Measurements from ENCODE around the gene GPC6.

GPC6 gene

GRCh38 chr13:94270556-94270955 lies 1043.9 kb downstream of the GPC6 start:
- Histone ChIP-seq H3F3A (ENCODE audit: insufficient read depth) (no peaks in the 10 kb centered on the region), H2AFZ (ENCODE audit: low read depth, low read length, severe bottlenecking) (no peak overlapping the region), H3K27ac (ENCODE audit: low read depth, low read length) (no peak overlapping the region), H3K79me2 (ENCODE audit: insufficient read depth, low read length) (no peaks in the 10 kb centered on the region), H3K27me3 (ENCODE audit: low read length) (no peaks in the 10 kb centered on the region), H3K9me3 (ENCODE audit: insufficient read depth, low read length) (no peaks in the 10 kb centered on the region), H3K9ac (ENCODE audit: low read length) (no peak overlapping the region), H3K4me3 (ENCODE audit: insufficient read depth, low read length, poor library complexity, severe bottlenecking) (no peak overlapping the region), H3K9me2 (replicated peaks; ENCODE audit: insufficient read depth, low read length) (0 out of 2 replicates have a peak, but pooled peaks cover 3% of the 10 kb centered on the region), H3K4me2 (ENCODE audit: low read depth, low read length, poor library complexity, severe bottlenecking) (no peak overlapping the region), H3K36me3 (ENCODE audit: low read length) (no peaks in the 10 kb centered on the region), H4K20me1 (ENCODE audit: low read depth, low read length) (no peaks in the 10 kb centered on the region)
- no peak for TF ChIP-seq EZH2phosphoT487 (conservative IDR thresholded peaks at IDR 0.05; ENCODE audit: low read length)
- TF ChIP-seq, protein P1, sequence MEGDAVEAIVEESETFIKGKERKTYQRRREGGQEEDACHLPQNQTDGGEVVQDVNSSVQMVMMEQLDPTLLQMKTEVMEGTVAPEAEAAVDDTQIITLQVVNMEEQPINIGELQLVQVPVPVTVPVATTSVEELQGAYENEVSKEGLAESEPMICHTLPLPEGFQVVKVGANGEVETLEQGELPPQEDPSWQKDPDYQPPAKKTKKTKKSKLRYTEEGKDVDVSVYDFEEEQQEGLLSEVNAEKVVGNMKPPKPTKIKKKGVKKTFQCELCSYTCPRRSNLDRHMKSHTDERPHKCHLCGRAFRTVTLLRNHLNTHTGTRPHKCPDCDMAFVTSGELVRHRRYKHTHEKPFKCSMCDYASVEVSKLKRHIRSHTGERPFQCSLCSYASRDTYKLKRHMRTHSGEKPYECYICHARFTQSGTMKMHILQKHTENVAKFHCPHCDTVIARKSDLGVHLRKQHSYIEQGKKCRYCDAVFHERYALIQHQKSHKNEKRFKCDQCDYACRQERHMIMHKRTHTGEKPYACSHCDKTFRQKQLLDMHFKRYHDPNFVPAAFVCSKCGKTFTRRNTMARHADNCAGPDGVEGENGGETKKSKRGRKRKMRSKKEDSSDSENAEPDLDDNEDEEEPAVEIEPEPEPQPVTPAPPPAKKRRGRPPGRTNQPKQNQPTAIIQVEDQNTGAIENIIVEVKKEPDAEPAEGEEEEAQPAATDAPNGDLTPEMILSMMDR (IDR thresholded peaks at IDR 0.05; ENCODE audit: insufficient read depth, low read length, poor library complexity, severe bottlenecking): no peak

DNA sequence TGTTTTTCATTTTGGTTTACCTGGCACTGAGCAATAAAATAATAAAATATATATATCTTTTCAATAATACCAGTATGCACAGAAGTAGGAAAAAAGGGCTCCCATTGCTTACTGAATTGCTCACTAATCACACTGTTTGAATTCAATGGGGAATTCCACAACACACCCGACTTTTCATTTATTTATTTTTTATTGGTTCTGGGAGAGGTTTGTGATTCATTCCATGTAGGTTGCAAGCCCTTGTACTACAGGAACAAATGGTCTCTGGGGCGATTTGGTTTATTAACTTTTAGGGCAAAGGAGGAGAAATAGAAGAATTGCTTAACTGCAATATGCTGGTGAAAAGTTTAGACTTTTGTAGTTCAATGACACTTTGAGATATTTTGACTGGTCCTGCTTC lies 1045.4 kb downstream of the GPC6 start:
- H3K27ac ChIP-seq (ENCODE audit: low read depth, low read length): no peak overlapping the region
- H3K9me3 ChIP-seq (ENCODE audit: insufficient read depth, low read length): no peaks in the 10 kb centered on the region
- H3F3A ChIP-seq (ENCODE audit: insufficient read depth): no peaks in the 10 kb centered on the region
- no peak overlapping the region for H2AFZ ChIP-seq (ENCODE audit: low read depth, low read length, severe bottlenecking)
- H4K20me1 ChIP-seq (ENCODE audit: low read depth, low read length): no peaks in the 10 kb centered on the region
- H3K79me2 ChIP-seq (ENCODE audit: insufficient read depth, low read length): no peaks in the 10 kb centered on the region
- H3K4me3 ChIP-seq (ENCODE audit: insufficient read depth, low read length, poor library complexity, severe bottlenecking): no peak overlapping the region
- H3K9ac ChIP-seq (ENCODE audit: low read length): no peak overlapping the region
- no peak overlapping the region for H3K4me2 ChIP-seq (ENCODE audit: low read depth, low read length, poor library complexity, severe bottlenecking)
- H3K36me3 ChIP-seq (ENCODE audit: low read length): no peaks in the 10 kb centered on the region
- 0 out of 2 replicates have a peak, but pooled peaks cover 3% of the 10 kb centered on the region for H3K9me2 ChIP-seq (replicated peaks; ENCODE audit: insufficient read depth, low read length)
- H3K27me3 ChIP-seq (ENCODE audit: low read length): no peaks in the 10 kb centered on the region
- no peak for TF ChIP-seq EZH2phosphoT487 (conservative IDR thresholded peaks at IDR 0.05; ENCODE audit: low read length)
- TF ChIP-seq, protein P1 (IDR thresholded peaks at IDR 0.05; ENCODE audit: insufficient read depth, low read length, poor library complexity, severe bottlenecking): no peak

GRCh38 chr13:94280349-94280748 lies 1053.7 kb downstream of the GPC6 start:
- H3F3A ChIP-seq (ENCODE audit: insufficient read depth): no peaks in the 10 kb centered on the region
- no peaks in the 10 kb centered on the region for H3K9me3 ChIP-seq (ENCODE audit: insufficient read depth, low read length)
- no peak overlapping the region for H3K4me2 ChIP-seq (ENCODE audit: low read depth, low read length, poor library complexity, severe bottlenecking)
- no peak overlapping the region for H3K4me3 ChIP-seq (ENCODE audit: insufficient read depth, low read length, poor library complexity, severe bottlenecking)
- H3K36me3 ChIP-seq (ENCODE audit: low read length): no peaks in the 10 kb centered on the region
- TF ChIP-seq, protein P1 (IDR thresholded peaks at IDR 0.05; ENCODE audit: insufficient read depth, low read length, poor library complexity, severe bottlenecking): no peak
- no peak for TF ChIP-seq EZH2phosphoT487 (conservative IDR thresholded peaks at IDR 0.05; ENCODE audit: low read length)
- no peaks in the 10 kb centered on the region for H4K20me1 ChIP-seq (ENCODE audit: low read depth, low read length)
- H3K9ac ChIP-seq (ENCODE audit: low read length): no peak overlapping the region
- H3K9me2 ChIP-seq (replicated peaks; ENCODE audit: insufficient read depth, low read length): no peaks in the 10 kb centered on the region
- no peak overlapping the region for H2AFZ ChIP-seq (ENCODE audit: low read depth, low read length, severe bottlenecking)
- no peaks in the 10 kb centered on the region for H3K27me3 ChIP-seq (ENCODE audit: low read length)
- H3K79me2 ChIP-seq (ENCODE audit: insufficient read depth, low read length): no peaks in the 10 kb centered on the region
- H3K27ac ChIP-seq (ENCODE audit: low read depth, low read length): no peak overlapping the region
